Inflammatory macrophage treated with lipopolysaccharide for 1 hour (primary cell): ENCODE results near the gene ZFYVE27.

Experiments
- DNase-seq, 2 donors: peaks; one replicate each; pipeline ENCODE4 v3.0.0-alpha.2; 2020 to 2022

Gene ZFYVE27

DNA sequence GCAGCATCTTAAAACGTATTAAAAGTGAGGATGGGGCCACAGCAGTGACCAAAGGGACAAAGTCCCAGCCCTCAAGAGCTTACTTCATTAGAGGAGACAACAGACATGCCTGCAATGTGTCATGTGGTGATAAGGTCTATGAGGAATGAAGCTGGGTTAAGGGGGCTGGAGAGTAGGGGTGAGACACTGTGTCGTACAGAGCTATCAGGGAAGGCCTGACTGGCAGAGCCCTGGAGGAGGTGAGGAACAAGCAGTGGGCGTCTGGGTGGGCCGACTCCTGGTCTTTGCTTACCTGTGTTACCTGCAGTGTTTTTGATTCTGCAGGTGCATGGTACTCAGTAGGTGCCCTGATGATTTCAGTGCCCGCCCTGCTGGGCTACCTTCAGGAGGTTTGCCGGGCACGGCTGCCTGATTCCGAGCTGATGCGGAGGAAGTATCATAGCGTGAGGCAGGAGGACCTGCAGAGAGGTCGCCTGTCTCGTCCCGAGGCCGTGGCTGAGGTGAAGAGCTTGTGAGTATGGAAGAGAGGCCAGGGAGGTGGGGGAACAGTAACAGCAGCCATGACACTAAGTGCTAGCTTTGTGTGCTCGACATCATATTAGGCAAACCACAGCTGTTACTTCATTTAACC, 7.6 kb downstream of the ZFYVE27 start:
- DNase-seq = no peak

DNA sequence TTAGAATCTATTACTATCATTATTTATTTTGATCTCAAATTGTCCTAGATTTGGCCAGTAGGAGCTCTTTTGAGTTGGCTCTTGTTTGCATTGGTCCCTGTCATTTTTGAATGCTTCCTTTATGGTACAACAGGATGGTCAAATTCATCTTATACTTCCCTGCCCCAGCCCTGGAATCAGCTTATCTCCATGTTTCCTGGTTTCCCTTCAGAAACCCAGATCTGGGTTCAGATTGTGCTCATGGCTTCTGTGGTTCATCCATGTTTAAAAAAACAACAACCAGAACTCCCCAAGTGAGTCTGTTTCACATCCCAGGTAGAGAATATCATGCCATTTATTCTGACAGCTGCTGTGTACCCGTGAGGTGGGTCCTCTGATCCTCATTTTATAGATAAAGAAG, 10.6 kb downstream of the ZFYVE27 start:
- no peak for DNase-seq

DNA sequence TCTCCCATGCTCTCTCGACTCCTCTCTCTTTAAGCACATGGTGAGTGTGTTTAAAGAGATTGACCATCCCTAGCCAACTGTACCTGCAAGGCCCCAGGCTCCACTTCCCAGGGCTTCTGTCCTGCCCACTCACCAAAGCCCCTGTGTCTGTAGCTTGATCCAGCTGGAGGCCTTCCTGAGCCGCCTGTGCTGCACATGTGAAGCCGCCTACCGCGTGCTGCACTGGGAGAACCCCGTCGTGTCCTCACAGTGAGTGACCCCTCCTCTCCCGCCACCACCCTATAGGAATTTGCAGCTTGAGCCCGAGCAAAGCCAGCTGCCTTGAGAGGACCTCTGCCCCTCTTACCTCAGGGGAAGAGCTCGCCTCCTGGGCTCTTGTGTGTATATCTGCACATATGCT, 11.2 kb downstream of the ZFYVE27 start:
- DNase-seq = no peak

DNA sequence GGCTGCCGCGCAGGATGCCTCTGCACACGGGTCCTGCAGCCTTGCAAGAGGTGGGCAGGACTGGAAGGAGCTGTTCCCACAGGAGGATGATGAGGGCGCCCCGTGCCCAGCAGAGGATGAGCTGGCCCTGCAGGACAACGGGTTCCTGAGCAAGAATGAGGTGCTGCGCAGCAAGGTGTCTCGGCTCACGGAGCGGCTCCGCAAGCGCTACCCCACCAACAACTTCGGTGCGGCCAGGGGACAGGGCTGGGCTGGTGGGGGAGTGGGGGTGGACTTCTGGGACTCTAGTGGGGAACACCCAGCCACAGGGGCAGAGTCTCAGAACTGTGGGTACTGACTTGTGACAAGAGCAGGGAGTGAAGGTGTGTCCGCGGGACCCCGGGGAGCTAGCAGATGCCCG, 16.0 kb downstream of the ZFYVE27 start:
- no peak for DNase-seq

DNA sequence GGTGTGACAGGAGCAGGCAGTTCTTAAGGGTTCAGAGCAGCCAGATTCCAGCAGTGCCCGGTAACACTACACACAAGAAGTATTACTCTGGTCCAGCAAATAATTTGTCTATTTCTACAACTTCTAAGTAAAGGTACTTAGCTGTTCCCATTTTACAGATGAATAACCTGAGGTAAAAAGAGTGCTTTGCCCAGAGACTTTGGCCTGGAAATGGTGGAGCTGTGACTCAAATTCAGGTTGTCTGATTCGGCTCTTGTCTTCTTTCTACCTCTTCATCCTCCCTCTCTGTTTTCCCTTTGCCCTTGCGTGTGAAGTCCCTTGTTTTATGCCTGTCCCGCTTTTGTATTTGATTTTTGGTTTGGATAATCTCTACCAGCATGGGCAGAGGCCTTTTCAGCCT, 17.8 kb downstream of the ZFYVE27 start:
- no peak for DNase-seq

DNA sequence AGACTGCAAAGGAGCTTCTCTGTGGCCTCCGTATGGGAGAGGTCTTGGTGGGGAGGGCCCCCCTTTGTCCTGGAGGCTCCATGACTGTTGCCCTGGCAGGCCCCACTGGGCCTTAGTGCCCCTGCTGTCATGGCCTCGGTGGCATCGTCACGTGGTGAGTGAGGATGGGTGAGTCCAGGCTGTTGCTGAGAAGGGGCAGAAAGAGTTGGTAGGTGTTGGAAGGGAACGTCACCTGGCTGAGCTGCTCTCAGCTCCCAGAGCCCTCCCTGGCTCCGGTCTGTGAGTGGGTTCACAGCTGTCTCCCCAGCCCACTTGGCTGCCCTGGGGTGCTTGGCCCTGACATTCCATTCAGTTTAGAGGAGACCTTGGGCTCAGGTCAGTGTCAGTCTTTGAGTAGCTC, 18.8 kb downstream of the ZFYVE27 start:
- DNase-seq = no peak

DNA sequence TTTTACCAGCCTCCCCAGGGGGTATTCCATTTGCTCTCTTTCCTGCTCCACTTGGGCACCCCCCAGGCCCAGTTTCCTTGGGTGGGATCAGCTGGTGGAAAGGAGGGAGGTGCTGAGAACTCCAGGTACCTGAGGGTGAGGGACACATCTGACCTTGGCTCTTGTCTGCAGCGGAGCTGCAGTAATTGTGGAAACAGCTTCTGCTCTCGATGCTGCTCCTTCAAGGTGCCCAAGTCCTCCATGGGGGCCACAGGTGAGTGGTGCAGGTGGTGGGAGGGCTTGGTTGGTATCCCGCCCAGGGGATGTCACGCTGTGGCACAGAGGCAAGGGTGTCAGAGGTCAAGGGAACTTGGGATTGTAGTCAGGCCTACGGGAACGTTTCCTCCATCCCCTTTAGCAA, 20.5 kb downstream of the ZFYVE27 start:
- DNase-seq = no peak

DNA sequence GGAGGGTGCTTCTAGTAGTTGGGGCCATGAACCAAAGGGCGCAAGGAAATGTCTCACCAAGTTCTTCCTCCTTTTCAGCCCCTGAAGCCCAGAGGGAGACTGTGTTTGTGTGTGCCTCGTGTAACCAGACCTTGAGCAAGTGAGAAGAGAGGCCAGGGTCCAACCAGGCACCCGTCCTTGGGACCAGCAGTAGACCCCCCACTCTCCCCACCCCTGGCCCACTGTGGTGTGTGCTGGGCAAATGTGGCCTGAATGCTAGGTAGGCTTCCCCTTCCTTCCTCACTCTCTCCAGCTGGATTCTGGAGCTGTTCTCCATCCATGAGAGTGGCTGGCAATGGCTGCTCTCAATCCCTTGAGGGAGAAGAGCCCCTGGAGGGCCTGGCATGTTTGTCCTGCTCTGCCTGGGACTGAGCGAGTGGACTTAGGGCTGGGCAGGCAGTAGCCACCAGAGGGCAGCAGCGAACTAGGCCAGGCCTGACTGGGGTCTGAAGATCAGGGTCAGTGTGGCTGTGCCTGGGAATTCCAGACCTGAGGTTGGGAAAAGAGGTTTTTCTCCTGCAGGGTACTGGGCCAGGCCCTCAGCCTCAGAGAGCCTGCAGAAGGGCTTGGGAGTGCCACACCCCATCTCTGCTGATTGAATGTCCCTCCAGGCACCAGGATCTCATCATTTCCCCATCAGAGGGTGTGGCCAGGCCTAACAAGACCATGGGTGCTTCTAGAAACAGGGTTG, 22.4 kb downstream of the ZFYVE27 start:
- peak; percentile 31 to 68 for DNase-seq

DNA sequence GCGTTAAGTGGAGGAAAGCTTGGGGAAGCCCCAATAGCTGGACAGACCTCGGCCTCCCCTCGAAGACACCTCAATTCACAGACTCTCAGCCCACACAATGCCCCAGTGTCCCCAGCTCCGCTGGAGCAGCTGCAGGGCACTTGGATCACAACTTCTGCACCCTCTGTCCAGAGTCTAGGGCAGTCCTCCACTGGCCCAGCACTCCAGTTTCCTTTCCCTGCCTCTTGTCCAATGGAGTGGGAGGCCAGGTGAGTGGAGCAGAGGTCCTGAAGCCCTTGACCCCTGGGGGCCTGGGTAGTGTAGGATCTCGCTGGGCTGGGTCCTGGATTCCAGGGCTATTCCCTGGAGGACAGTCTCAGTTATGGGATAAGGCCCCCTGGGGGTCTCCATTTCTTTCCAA, 23.0 kb downstream of the ZFYVE27 start:
- DNase-seq = no peak

DNA sequence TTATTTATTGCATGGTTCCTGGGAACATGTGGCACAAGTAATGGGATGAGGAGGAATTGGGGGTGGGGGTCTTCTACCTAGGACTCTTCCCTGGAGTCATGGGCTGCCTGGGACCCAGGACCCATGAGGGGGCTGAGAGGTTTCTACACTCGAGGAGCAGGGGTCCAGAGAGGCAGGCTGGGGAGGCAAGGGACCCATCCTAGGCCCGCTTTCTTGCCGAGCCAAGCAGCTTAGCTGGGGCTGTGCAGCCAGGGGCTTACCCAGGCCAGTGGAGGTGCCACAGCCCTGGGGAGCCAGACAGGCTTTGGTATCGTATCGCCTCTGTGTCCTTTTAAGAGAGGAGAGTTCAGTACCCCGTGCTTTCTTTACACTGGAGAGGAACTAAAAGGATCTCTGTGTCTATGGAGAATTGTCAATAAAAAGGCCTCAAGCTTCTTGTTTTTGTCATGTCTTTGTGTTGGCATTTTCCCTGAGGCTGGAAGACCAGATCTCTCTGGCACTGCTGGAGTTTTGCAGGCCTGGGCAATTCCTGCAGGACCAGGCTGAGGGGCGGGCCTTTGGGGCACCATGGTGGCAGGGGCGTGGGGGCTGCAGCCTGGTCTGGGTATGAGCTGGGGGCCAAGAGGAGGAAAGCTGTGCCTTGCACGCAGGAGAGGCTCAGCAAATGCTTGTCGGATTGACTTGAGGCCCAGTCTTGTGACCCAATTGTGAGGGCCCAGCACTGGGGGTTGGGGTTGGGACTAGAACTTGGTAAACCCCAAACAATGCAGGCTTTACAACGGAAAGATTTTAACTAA, 23.7 kb downstream of the ZFYVE27 start:
- no peak for DNase-seq

DNA sequence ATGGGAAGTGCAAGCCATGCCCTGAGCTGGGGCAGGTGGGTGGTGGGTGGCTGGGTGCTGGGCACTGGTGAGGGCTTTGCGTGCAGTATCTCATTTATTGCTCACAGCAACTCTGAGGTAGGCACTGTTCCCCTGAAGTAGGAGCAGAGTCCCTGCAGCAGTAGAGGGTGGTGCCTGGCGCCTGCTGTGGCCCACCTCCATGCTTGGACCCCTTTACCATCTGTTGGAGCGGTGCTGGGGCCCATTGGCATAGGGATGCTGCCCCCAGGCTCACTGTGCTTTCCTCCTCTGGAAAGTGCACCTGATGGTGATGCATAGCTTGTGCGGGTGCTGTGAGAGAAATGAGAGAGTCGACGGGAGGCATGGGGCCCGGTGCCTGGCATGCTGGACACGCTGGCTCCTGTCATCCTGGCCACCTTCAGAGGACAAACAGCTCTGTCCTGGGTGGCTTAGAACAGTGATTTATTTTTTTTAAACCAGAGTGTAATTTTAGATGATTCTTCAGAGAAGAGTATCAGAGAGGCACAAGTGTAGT, 24.5 kb downstream of the ZFYVE27 start:
- DNase-seq = no peak

DNA sequence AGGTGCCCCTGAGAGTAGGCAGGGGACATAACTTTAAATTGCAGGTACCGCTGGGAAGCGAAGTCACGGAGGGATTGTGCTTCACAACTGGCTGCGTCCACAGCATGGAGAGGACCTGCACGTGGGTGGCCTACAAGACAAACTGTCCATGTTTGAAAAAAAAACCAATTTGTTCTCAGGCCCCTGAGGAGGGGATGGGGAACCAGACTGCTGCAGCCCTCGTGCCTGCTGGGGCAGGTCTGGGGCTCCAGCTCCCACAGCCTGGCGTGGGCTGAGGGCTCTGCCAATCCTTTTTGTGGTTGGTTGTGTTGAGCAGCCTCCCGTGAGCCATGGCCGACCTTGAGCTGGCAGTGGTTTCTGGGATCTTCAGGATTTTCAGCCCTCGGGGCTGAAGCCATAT, 25.1 kb downstream of the ZFYVE27 start:
- no peak for DNase-seq

DNA sequence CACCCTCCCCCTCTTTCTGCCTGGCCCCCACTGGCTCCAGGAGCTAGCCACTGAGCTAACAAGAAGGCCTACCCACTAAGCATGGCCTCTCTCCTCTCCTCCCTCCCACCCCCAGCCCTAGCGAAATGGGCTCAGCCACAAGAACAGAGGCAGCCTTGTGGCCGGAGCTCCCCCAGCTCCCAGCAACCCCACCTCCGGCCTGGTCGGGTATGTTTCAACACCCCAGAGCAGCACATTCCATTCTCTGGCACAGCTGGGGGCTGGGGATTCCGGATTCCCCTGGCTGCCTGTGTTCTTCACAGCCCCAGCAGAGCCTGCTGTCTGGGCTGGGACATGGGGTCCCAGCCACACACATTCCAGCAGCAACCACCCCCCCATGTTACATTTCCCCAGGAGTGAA, 25.9 kb downstream of the ZFYVE27 start:
- no peak for DNase-seq

DNA sequence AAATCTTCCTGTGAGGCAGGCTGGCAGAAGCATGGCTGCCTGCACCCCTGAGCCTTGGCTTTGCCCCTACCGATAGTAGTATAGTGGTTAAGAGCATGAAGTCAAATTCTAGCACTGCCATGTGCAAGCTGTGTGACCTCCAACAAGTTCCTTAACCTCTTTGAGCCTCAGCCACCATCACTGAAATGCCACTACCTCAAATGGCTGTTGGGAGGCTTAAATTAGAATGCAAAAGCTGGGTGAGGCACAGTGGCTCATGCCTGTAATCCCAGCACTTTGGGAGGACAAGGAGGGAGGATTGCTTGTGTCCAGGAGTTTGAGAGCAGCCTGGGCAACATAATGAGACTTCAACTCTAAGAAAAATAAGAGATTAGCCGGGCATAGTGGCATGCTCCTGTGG, 26.5 kb downstream of the ZFYVE27 start:
- no peak for DNase-seq

DNA sequence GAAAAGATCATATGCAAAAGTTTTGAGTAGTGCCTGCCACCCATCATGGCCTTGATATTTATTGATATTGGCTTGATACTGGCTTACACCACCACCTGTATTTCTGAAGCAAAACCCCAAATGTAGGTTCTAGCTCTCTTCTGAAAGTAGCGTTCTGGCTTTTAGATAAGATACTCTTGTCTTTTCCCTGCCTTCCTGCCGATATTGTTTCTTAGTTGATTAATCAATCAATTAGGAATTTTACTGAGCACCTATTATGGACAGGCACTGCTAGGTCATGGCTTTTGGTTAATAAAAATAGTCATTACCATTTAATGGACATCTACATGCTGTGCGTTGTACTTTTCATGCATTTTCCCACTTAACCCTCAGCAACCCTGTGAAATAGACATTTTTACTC, 27.0 kb downstream of the ZFYVE27 start:
- DNase-seq = no peak

DNA sequence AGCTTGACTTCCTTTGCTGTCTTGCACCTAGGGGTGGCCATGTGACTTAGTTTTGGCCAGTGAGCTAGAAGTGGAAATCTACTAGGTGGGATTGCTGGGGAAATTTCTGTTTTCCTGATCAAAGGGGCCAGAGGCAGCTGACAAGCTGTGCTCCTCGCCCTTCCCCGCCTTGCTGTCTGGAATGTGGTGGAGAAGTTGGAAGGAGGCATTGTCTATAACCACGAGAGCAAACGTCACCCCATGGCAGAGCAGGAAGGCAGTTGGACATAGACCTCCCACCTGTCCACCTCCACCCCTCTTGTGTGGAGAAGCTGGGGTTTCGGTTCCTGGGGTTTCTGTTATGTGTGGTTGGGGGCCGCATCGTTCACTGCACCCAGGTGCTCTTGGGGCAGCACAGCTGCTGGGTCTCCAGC, 27.6 kb downstream of the ZFYVE27 start:
- no peak for DNase-seq

DNA sequence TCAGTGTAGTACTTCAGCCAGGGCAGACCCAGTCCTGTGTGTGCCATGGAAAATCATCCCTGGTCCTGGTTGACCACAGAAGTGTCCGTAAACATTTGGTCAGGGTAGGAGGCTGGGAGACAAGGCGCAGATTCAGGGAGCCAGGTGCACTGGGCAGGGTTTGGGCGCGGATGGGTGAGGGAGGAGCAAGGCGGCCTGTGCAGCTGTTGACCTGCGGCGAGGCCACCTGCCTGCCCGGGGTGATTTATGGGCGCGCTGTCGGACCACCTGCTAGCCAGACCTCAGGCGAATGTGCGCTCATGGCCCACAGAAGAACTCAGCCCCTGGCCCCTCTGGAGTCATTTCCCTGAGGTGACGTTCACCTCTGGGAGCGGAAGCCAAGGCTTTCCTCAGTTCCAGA, 28.3 kb downstream of the ZFYVE27 start:
- DNase-seq = no peak

DNA sequence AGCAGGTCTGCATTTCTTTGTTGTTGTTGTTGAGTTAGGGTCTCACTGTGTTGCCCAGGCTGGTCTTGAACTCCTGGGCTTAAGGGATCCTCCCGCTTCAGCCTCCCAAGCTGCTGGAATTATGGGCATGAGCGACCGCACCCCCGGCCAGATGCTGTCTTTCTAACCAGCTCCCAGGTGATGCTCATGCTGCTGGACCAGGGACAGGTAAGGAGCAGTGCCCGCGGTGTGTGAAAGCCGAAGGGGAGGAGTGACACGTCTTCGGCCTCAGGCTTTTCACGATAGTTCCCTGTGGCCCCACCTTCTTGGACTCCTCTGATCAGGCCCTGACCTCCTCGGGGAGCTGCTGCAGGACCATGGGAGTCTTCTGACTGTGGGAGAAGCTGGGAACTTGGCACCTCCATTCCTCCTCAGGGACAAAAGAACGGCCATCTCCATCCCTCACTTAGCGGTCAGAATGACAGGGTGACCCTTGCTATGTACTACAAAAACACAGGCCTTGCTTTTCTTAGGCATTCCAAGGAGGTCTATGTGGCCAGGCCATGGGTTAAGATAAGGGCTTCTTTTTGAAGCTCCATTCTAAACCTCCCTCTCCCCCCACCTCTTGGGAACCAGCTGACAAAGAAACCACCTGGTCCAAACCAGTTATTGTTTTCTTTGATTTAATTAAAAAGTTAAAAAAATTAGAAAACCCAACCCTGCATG, 29.3 kb downstream of the ZFYVE27 start:
- no peak for DNase-seq

DNA sequence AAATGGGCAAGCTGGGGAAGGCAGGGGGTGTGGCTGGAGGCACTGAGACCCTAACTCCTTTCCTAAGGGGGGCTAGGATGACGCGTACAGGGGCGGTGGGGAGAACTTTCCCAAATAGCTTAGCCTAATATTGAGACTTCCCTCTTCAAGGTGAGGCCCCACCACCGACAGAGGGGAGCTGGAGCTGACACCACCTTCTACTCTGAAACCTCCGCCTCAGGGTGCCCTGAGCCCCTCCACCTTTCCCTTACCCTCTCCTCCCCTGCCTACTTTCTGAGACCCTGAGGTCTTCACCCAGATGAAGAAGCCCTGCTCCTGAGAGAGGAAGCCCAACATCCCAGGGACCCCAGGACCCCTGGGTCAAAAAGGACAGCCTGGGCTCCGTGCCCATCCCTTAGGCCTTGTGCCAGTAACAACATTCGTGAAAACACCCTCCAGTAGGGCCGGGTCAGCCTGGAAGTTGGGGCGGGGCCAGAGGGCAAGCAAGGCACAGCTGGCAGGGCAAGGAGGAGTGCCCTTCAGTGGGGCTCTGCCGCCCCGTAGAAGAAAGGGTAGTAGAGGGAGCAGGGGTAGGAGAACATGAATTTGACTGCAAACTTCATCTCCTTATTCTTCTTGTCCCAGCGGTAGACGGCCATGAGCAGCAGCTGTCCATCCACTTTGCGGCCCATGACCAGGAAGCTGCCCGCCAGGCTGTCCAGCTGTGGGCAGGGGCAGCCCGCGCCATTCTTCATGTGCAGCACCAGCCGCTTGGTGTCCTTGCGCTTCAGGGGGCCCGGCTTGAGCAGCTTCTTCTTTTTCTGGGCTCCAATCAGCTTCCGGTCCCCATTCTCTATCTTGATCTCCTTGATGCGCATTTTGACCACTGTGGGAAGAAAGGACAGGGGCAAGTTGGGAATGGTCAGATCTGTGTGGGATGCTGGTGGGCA, 30.3 kb downstream of the ZFYVE27 start:
- no peak for DNase-seq

DNA sequence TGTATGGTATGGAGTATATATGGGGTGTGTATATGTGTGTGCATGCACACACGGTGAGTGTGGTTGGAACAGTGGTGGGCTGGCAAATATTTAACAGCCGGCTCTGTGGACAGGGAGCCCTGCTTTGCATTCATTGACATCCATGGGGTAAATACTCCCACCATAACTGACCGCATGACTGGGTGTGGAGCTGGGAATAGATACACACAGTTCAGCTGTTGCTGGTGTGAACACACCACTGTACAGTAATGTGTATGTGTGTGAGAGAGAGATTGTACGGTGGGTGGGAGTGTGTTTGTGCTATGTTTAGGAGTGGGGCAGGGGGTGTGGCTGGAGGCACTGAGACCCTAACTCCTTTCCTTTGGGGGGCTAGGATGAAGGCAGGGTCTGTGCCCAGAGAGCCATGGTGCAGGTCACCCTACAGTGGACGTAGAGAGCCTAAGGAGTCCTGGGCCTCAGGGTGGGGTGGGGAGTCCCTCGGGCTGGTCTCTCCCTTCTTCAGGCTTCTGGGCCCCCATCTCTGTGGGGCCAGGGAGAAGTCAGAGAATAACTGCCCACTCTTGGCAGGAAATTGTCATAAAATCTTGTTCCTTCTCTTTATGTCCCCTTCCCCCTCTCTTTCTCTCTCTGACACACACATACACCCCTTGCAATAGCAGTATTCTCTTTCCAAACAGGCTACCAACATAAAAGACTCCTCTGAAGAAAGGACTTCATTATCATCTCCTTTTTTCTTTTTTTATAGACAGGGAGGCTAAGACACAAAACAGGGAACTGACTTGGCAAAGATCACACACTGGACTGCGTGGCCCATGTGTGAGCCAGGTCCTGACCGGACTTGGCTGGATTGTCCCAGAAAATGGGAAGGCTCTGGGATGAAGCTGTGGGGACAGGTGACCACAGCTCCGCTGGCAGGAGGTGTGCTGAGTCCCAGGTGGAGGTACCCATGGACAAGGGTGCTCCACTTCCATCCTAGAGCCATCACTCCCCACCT, 31.7 kb downstream of the ZFYVE27 start:
- no peak for DNase-seq

DNA sequence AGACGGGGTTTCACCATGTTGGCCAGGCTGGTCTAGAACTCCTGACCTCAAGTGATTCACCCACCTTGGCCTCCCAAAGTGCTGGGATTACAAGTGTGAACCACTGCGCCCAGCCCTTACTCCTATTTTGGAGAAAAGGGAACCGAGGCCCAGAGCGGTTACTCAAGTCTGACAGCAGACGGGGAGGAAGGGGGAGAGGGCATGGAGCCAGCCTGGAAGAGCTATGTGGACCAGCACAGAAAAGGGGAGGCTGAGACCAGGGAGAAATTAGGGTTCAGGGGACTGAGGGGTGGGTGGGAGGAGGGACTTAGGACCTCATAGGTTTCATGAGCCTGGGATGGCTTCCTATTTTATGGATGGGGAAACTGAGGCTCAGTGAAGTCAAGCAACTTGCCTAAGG, 33.3 kb downstream of the ZFYVE27 start:
- peak; percentile 7 to 16 for DNase-seq
